NCI-H1436 (cell line): ENCODE data around the gene ATXN7L2.

Experiments
- DNase-seq: peaks from one replicate; lab custom pipeline; 2025; lab: John Stamatoyannopoulos, UW

ATXN7L2 gene

DNA sequence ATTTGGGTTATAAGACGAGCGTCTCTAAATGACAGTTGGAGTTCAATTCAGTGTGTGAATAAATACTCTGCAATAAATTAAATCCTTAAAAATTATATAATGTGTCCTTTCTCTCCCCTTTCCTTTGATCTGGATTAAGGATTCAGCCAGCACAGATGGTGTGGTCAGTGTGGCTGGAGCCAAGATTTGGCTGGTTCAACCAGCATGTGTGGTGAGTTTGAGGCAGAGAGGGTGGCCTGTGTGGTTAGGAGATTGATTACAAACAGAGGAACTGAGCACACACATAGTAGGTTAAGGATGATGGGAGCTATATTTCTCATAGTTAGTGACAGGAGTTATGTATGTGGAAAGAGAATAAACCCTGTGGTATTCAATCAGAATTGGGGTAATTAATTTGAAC lies 40.0 kb downstream of the ATXN7L2 start:
- no peak for DNase-seq

GRCh38 chr1:109527098-109527811 lies 43.5 kb downstream of the ATXN7L2 start:
- DNase-seq = no peak

- no peak for DNase-seq
Observed at GRCh38 chr1:109527846-109528695, 44.4 kb downstream of the ATXN7L2 start.

GRCh38 chr1:109528712-109529111 lies 45.0 kb downstream of the ATXN7L2 start:
- DNase-seq = no peak

GRCh38 chr1:109529881-109530456 lies 46.3 kb downstream of the ATXN7L2 start:
- DNase-seq = no peak

GRCh38 chr1:109530457-109531087 lies 46.9 kb downstream of the ATXN7L2 start:
- peak; percentile 23 for DNase-seq

- no peak for DNase-seq
Observed at GRCh38 chr1:109531380-109531779, 47.7 kb downstream of the ATXN7L2 start.

GRCh38 chr1:109531826-109532364 lies 48.2 kb downstream of the ATXN7L2 start:
- no peak for DNase-seq

DNA sequence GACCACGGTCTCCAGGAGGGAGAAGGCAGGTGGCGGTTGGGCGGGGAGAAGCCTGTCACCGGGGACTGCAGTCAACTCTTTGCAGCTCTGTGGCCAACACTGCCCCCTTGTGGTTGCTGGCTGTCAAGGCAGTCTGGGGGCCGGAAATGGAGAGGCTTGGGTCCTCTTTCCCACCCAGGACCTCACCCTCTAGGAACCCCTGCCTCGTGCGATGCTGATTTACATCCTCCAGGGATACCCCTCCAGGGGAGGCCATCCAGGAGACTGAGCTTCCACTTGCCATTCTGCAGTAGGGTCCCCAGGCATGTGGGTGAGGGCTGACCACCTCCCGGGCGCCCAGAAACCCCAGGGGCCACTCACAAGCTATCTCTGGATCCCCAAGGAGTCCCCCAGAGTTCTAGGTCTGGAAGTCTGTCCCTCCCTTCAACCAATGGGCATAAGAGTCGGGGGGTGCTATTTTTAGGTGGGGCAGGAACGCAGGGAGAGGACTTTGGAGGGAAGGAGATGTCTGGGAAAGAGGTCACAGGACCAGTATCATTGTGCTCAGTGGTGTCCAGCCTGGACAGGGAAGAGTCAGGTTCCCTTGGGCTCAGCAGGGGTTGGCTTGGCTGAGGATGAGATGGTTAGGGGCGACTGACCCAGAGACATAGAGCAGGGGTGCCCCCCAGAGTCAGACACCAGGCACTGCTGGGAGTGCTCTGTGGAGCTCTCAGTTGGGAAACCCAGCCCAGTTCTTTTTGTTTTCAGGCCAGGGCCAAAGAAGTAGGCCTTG lies 48.8 kb downstream of the ATXN7L2 start:
- peak; percentile 84 for DNase-seq

GRCh38 chr1:109534307-109534858 lies 50.7 kb downstream of the ATXN7L2 start:
- no peak for DNase-seq

DNA sequence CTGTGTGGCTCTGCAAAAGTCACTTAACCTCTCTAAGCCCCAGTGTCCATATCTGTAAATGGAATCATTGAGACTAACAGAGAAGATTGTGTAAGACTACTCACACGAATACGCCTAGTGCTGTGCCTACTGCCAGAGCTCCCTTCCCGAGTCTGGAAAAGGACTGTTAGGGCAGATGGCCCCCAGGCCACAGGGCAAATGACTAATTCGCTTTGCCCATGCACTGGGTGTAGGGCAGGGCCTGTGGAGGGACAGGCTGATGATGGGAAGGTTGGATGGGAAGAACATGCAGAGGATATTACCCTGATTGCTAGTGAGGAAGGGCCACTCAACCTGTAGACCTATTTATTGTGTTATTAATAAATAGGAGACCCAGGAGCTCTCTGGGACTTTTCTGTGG lies 51.8 kb downstream of the ATXN7L2 start:
- DNase-seq = no peak

- DNase-seq = no peak
Observed at GRCh38 chr1:109535971-109536491, 52.3 kb downstream of the ATXN7L2 start.

DNA sequence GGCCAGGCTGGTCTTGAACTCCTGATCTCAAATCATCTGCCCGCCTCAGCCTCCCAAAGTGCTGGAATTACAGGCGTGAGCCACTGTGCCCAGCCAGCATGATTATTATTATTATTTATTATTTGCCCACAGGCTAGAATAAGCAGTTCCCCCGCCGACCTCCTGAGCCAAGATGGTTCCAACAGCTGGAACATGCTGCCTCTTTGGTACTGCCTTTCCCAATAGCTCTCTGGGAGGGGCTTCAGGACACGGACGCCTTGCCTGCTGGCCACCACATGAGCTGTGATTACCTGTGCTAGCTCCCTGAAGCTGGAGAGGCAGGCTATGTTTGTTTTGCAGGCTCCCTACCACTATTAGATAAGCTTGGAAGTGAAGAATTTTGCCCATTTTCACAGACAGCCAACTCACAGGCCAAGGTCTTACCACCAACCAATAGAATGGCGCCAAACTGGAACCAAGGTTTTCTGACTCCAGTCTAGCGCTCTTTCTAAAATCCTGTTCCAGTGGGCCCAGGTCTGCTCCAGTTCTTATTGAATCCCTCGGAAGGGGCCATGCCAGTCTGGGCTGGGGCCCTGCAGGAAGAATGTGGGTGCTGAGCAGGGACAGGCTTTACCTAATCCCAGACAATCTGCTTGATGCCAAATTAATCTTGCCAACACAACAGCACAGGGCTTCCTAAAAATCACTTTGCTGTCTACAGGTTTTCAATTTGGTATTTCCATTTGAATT lies 53.9 kb downstream of the ATXN7L2 start:
- DNase-seq = no peak

DNA sequence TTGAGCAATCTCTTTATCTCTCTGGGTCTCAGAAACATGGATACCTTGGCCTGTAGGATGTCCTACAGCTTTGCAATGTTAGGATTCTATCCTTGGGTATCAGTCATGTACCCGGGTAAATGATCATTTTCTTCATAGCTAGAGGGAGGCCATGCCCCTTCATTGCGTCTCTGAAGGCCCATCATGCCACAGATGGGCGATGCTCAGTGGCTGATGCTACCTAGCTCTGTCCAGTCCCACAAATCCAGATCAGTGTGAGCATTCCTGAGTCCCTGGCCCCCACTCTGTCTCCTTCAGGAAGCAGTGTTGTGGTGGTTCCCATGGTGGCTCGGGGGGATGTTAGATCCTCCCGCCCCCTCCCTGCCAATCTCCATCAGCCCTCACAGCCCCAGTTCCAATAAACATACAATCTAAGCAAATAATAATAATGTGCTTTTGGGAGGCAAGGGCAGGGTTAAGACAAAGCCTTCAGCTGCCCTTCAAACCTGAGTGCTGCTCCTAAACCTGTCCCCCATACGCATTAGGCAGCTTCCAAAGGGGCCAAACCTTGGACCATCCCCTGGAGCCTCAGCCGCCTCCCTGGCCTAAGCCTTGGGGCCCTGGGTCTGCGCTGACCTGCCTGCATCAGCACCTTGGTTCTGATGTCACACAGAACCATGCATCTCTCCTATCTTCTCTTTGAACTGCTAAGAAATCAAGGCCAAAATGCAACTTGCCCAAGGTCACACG lies 55.3 kb downstream of the ATXN7L2 start:
- no peak for DNase-seq

GRCh38 chr1:109539676-109540075 lies 56.0 kb downstream of the ATXN7L2 start, which contains the start of gene GPR61:
Gene GPR61, plus strand, starts transcription at chr1:109539872. Its CDS starts 3,151 bp downstream, at chr1:109543023.
- no peak for DNase-seq

- no peak for DNase-seq
Observed at GRCh38 chr1:109541102-109541501, 57.4 kb downstream of the ATXN7L2 start.
